ENCODE results near the gene SERBP1.

Gene SERBP1

GRCh38 chr1:67359592-67359991 lies 70.6 kb downstream of the SERBP1 start:
- no peak for TF ChIP-seq POLR2AphosphoS5 (IDR thresholded peaks at IDR 0.05; ENCODE audit: low read depth, low read length)
- no peak for TF ChIP-seq SIN3A (IDR thresholded peaks at IDR 0.05; ENCODE audit: borderline replicate concordance, insufficient read depth, low read length)
- TF ChIP-seq, protein P1, sequence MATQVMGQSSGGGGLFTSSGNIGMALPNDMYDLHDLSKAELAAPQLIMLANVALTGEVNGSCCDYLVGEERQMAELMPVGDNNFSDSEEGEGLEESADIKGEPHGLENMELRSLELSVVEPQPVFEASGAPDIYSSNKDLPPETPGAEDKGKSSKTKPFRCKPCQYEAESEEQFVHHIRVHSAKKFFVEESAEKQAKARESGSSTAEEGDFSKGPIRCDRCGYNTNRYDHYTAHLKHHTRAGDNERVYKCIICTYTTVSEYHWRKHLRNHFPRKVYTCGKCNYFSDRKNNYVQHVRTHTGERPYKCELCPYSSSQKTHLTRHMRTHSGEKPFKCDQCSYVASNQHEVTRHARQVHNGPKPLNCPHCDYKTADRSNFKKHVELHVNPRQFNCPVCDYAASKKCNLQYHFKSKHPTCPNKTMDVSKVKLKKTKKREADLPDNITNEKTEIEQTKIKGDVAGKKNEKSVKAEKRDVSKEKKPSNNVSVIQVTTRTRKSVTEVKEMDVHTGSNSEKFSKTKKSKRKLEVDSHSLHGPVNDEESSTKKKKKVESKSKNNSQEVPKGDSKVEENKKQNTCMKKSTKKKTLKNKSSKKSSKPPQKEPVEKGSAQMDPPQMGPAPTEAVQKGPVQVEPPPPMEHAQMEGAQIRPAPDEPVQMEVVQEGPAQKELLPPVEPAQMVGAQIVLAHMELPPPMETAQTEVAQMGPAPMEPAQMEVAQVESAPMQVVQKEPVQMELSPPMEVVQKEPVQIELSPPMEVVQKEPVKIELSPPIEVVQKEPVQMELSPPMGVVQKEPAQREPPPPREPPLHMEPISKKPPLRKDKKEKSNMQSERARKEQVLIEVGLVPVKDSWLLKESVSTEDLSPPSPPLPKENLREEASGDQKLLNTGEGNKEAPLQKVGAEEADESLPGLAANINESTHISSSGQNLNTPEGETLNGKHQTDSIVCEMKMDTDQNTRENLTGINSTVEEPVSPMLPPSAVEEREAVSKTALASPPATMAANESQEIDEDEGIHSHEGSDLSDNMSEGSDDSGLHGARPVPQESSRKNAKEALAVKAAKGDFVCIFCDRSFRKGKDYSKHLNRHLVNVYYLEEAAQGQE (IDR thresholded peaks at IDR 0.05; ENCODE audit: insufficient read depth in 1 of 2, low read depth in 2 of 2, low read length in 2 of 2): no peak
- no peak for TF ChIP-seq TAF1 (IDR thresholded peaks at IDR 0.05; ENCODE audit: borderline replicate concordance, insufficient read depth, low read length)
